AG08395 (cell line): ENCODE results near the gene ZFP64.
"Not testable (repeated sequence)": the region's sequence is repeated elsewhere in the genome, so short reads cannot be mapped to it uniquely, and the experiment has no call there.

Experiments used
- DNase-seq: peaks from one replicate; pipeline ENCODE4 v3.0.0; 2012; ENCODE audit warnings: mixed read lengths, low spot score

ZFP64 gene

DNA sequence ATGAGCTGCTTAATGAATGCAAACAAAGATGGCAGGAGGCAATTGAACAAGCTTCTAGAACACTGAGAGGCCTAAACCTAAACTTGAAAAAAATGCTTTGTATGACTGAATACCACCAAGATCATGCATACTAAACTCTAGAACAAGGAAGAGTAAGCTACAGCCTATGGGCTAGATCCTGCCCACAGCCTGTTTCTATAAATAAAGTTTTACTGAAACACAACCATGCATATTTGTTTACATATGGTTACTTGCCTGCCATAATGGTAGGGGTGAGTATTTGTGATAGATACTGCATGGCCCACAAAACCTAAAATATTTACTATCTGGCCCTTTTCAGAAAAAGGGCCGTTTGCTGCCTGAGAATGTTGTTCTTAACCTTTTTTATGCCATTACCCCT is 37.0 kb downstream of the ZFP64 start:
- no peak for DNase-seq

DNA sequence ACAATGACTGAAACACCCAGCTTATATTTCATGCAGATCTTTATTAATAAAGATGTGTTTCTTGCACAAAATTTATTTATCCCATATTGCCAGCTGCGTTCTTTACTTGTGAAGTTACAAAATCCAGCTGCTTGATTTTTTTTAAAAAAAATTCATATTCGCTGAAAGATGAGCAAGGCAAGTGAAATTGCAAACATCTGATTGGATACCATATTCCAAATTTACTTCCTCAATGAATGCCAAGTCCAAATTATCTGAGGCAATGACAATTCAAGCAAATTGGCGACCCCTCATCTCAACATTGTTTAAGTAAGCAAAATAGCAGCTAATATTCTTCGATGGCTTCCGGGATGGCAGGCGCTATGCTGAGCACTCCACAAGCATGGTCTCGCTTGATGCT is 37.7 kb downstream of the ZFP64 start:
- no peak for DNase-seq

DNA sequence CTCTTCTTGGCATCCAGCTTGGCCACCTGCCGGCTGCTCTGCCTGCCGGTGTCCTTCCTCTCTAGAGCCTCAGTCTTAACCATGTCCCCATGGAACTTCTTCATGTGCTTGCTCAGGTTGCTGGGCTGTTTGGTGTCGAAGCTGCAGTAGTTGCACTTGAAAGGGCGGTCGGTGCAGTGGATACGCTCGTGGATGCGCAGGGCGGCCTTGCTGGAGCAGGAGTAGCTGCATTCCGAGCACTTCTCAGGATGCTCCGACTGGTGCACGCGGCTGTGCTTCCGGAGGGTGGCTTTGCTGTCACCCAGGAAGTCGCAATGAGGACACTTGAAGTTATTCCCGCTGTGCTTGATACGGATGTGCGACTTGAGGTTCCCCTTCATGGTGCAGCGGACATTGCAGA is 38.7 kb downstream of the ZFP64 start:
- no peak for DNase-seq

DNA sequence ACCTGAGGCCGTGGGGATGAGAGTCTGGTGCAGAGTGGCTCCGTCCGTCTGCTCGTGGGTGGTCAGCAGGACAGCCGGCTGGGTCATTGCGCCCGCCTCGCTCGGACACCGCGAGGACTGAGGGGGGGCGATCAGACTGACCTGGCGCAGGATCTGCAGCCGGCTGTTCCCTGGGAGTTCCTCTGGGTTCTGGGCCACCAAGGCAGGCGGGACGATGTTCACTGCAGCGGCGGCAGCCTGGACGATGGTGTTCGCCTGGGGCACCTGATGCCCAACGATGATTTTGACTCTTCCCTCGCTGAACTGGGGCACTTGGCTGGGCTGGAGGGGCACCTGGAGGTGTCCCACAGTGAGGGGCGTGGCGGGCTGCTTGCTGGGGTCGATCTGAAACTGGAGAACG is 39.2 kb downstream of the ZFP64 start:
- no peak for DNase-seq

DNA sequence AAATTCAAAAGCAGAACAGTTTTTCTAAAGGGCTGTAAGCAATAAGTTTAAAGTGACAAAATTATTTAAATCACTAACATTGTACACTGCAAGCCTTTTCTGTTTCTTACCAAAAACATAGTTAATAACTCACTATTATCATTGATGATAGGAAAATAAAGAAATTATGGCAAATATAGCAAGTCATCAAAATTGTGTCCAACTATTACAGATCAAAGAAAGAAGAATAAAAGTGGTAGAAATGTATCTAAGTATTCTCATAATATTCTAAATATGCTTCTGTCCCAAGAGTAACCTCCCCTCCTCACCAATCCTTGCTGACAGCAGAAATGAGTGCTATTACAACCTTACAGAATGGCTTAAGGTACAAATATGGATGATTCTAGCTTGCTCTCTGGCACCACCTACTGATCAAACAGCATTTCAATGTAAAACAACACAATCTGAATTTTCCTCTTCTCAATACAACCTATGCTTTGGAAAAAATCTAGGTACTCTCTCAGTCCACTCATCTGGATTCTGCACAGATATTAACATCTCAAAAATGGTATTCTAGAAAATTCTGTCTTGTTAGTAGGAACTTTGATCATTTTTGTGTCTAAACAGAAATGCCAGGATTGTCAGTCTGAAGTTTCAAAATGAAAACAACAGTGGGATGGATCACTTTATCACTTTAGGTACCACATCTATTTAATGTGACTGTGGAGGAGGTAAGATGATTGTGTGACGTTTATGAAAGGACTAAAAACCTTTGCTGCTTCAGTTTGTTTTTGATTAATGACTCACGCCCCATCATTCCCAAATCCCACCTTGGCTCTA is 40.9 kb downstream of the ZFP64 start:
- peak; percentile 53 for DNase-seq

DNA sequence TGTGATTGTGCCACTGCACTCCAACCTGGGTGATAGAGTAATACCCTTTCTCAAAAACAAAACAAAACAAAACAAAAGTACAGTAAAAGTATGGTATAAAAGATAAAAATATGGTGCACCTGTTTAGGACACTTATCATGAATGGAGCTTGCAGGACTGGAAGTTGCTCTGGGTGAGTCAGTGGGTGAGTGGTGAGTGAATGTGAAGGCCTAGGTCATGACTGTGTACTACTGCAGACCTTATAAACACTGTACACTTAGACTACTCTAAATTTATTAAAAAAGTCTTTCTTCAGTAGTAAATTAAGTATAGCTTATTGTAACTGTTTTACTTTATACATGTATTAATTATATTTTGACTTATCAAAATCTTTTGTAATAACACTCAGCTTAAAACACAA is 46.0 kb downstream of the ZFP64 start:
- no peak for DNase-seq

DNA sequence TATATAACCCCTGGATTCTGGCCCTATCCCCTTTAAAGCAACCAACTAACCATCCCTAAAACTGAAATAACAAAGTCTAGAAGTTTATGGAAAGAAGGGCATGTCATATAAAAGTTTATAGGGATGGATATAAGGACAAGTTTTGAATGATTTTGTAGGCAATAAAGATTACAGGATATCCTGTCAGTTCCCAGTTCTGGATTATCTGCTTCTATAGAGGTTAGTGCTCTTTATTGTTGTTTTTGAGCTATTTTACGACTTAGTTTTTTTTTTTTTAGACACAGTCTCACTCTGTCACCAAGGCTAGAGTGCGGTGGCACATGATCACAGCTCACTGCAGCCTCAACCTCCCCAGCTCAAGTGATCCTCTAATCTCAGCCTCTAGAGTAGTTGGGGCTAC is 48.3 kb downstream of the ZFP64 start:
- no peak for DNase-seq

DNA sequence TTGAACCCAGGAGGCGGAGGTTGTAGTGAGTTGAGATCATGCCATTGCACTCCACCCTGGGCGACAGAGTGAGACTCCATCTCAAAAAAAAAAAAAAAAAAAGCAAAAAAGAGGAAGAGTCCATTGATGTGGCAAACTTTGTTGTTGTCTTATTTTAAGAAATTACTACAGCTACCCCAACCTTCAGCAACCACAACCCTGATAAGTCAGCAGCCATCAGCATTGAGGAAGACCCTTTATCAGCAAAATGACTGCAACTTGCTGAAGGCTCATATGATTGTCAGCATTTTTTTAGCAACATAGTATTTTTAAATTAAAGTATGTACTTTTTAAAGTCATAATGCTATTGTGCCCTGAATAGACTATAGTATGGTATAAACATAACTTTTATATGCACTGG is 48.8 kb downstream of the ZFP64 start:
- no peak for DNase-seq

DNA sequence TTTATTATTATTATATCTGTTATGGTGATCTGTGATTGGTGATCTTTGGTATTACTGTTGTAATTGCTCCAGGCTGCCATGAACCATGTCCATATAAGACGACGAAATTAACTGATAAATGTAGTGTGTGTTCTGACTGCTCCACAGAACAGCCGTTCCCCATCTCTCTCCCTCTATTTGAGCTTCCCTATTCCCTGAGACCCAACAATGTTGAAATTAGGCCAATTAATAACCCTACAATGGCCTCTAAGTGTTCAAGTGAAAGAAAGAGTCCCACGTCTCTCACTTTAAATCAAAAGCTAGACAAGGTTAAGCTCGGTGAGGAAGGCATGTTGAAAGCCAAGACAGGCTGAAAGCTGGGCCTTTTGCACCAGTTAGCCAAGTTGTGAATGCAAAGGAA is 51.6 kb downstream of the ZFP64 start:
- no peak for DNase-seq

DNA sequence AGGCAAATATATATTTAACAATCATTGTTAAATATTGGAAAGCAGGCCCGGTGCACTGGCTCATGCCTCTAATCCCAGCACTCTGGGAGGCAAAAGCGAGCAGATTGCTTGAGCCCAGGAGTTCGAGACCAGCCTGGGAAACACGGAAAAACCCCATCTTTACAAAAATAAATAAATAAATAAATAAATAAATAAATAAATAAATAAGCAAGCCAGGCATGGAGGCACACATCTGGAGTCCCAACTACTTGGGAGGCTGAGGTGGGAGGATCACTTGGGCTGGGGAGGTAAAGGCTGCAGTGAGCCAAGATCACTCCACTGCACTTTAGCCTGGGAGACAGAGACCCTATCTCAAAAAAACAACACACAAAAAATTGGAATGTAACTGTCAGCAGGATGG is 53.7 kb downstream of the ZFP64 start:
- no peak for DNase-seq

DNA sequence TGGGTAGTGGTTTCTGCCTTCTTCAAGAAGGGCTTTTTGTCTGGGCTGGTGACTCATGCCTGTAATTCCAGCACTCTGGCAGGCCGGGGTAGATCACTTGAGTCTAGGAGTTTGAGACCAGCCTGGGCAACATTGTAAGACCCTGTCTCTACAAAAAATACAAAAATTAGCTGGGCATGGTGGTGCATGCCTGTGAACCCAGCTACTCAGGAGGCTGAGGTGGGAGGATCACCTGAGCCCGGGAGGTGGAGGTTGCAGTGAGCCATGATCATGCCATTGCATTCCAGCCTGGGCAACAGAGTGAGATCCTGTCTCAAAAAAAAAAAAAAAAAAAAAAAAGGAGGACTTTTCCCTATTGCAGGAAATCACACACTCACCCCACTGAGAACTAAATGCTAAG is 57.9 kb downstream of the ZFP64 start:
- DNase-seq = not testable (repeated sequence)

DNA sequence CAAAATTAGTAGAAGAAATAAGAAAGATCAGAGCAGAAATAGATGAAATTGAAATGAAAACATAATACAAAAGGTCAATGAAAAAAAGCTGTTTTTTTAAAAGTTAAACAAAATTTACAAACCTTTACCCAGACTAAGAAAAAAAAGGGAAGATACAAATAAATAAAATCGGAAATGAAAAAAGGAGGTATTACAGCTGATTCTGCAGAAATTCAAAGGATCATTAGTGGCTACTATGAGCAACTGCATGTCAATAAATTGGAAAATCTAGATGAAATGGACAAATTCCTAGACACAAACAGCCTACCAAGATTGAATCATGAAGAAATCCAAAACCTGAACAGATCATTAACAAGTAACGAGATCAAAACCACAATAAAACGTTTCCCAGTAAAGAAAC is 59.2 kb downstream of the ZFP64 start:
- no peak for DNase-seq

DNA sequence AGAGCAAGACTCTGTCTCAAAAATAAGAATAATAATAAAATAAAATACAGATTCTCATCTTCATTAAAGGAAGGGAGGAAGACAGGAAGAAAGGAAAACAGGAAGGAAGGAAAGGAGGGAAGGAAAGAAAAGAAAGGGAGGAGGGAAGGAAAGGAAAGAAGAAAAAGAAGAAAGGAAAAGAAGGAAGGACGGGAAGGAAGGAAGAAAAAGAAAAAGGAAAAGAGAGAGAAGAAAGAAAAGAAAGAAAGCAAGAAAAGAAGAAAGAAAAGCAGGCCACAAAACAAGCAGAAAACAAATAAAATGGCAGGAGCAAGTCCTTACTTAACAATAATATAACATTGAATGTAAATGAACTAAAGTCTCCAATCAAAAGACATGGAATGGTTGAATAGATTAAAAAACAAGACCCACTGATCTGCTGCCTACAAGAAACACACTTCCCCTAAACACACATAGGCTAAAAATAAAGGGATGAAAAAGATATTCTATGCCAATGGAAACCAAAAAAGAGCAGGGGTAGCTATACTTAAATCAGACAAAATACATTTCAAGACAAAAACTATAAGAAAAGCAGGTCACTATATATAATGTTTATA is 60.4 kb downstream of the ZFP64 start:
- no peak for DNase-seq

DNA sequence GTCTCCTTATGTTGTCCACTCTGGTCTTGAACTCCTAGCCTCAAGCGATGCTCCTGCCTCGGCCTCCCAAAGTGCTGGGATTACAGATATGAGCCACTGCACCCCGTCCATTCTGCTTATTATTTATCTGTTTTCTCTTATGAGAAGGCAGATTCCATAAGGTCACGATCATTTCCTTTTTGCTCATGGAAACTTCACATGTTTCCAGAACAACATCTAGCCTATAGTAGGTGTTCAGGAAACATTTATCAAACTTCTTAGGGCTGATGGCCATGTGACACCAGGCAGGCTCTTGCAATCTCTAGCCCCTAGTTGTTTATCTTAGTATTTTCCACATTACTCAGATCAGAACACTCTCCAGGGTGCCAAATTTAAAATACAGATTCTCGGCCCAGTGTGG is 61.2 kb downstream of the ZFP64 start:
- DNase-seq = no peak

DNA sequence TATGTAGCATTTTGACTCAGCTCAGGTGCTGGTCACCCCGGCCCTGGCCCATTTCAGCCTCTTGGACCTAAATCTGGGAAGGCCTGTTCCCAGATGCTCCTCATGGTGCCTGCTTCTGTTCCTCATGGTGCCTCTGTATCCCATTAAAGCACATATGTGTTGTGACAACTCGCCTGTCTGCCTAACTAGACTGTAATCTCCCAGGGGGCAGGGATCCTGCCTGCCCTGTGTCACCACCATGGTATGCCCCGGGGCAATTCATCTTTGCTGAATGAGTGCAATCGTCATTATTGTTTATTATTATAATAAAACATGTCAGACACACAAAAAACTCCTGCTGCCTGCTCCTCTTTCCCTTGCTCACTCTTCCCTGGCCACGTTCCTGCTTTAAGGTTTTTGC is 62.0 kb downstream of the ZFP64 start:
- DNase-seq = no peak

DNA sequence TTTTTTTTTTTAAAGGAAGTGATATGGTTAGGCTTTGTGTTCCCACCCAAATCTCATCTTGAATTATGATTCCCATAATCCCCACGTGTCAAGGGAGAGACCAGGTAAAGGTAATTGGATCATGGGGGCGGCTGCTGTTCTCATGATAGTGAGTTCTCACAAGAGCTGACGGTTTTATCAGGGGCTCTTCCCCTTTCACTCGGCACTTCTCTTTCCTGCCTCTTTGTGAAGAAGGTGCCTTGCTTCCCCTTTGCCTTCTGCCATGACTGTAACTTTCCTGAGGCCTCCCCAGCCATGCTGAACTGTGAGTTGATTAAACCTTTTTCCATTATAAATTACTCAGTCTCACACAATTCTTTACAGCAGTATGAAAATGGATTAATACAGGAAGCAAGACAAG is 64.3 kb downstream of the ZFP64 start:
- DNase-seq = no peak

DNA sequence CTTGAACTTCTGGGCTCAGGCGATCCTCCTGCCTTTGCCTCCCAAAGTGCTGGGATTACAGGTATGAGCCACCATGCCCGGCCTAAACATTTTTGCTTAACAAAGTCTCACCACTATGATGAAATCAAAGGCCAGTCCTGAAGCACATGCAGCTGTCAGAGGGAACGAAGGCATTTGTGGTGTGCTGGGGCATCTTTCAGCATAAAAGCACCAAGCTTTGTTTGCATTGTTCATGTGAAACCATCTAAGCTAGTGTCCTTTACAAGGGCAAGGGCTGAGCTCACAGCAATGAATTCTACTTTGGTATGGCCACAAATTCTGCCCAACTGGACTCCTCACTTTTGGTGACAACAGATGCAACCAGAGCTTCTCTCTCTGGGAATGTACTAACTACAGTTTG is 66.8 kb downstream of the ZFP64 start:
- DNase-seq = no peak

DNA sequence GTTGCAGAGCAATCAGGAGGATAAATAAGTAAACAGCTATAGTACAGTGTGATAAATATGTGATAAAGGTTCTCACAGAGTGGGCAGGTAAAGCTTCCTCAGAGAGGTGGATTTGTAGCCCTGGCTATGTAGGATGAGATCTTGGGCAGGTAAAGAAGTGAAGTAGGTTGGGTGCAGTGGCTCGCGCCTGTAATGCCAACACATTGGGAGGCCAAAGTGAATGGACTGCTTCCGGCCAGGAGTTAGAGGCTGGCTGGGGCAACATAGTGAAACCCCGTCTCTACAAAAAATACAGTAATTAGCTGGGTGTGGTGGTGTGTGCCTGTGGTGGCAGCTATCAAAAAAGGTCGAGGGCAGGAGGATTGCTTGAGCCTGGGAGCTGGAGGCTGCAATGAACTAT is 72.9 kb downstream of the ZFP64 start:
- no peak for DNase-seq

DNA sequence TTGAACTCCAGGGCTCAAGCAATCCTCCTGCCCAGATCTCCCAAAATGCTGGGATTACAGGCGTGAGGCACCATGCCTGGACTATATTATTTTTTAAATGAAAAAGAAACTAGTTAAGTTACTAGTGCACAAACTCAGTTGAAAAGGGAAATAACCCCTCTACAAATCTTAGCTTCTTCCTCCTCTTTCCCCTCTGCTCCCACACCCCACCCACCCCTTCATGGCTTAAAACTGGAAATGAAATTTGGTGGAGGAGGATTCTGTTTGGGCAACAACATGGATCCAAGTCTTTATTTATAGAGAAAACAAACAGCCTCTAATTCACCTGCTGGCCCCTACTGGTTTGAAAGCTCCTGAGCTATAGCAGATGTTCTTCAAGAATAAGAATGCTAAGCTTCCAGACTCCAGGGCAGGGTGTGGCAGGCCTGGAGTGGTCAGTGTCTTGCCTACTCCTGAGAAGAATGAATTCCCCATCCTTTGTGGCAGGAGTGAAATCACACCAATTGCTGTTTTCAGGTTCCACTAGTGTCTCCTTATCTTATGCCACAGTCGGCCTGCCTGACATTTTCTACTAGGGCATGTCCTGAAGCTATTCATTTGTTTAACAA is 73.5 kb downstream of the ZFP64 start:
- no peak for DNase-seq

DNA sequence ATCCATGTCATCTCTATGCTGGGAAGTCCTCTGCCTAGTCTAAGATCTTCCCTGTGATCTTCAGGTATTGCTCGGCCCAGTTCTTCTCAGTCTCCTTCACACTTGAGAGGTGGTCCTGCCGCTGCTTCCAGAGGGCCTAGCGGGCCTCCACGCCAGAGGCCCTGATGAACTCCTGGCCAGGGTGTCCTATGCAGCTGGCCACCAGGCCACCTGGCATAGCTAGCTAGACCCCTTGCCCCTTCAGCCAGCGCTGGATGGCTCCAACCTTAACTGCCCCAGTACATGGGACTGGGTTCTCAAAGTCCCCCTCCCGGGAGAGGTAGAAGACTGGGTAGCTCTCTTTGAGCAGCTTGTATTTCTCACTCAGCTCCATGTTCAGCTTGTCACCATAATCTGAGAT is 81.1 kb downstream of the ZFP64 start:
- DNase-seq = no peak

DNA sequence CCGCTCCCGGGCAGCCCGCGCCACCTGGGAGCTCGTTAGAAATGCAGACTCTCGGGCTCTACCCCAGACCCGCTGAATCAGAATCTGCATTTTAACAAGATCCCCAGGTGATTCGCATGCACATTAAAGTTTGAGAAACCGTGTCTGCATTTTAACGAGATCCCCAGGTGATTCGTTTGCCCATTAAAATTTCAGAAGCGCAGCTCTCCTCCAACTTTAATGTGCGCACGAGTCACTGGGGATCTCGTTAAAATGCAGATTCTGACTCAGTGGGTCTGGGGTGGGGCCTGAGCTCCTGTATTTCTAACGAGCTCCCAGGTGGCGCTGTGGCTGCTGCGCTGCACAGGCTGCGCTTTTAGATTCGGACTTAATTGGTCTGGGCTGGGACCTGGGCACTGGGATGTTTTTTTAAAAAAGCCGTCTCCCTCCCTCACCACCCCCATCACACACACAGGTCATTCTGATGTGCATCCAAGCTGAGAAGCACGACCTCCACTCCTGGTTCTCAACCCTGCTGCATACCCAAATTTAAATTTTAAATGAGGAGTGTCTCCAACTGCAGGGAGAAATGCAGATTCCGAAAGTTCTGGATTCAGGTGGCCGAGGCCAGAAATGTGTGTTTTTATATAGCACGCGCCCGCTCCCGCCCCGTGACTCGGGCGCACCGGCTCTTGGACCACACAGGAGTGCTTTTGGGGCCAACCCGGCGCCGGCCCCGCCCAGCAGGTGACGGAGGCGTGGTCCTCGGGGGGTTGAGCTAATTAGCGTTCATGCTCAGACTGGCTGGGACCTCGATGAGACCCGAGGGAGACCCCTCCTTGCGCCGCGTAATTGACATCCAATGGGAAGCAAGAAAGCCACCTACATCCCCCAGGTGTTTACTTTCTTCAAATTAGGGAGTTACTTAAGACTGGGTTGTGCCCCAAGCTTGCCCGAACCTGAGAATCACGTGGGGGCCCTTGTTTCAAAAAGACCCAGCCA is 85.8 kb downstream of the ZFP64 start:
- DNase-seq = no peak
